ENCODE measurements around the gene HDDC3.
"Not testable (repeated sequence)": the region's sequence is repeated elsewhere in the genome, so short reads cannot be mapped to it uniquely, and the experiment has no call there.

Gene HDDC3

GRCh38 chr15:90902840-90903732 is 29.3 kb downstream of the HDDC3 start, which contains the start of gene MAN2A2:
Gene MAN2A2 (plus strand): TSS chr15:90903302. CDS start chr15:90904208, 906 bp downstream.
- peak; percentile 50 for TF ChIP-seq MAX (IDR thresholded peaks at IDR 0.05; ENCODE audit: low read depth, low read length)
- peak; percentile 64 for TF ChIP-seq MYC (IDR thresholded peaks at IDR 0.05; ENCODE audit: low read depth, low read length)
- no peak for TF ChIP-seq CTCF (IDR thresholded peaks at IDR 0.05; ENCODE audit: low read depth, low read length)
- TF ChIP-seq POLR2A (IDR thresholded peaks at IDR 0.05; ENCODE audit: extremely low read depth, insufficient read length): peak; percentile 67
- DNase-seq (ENCODE audit: low read depth): peak; percentile 92
- peak within 1 kb of the TSS; percentile 81 for H3K4me3 ChIP-seq (ENCODE audit: low read depth, low read length)

DNA sequence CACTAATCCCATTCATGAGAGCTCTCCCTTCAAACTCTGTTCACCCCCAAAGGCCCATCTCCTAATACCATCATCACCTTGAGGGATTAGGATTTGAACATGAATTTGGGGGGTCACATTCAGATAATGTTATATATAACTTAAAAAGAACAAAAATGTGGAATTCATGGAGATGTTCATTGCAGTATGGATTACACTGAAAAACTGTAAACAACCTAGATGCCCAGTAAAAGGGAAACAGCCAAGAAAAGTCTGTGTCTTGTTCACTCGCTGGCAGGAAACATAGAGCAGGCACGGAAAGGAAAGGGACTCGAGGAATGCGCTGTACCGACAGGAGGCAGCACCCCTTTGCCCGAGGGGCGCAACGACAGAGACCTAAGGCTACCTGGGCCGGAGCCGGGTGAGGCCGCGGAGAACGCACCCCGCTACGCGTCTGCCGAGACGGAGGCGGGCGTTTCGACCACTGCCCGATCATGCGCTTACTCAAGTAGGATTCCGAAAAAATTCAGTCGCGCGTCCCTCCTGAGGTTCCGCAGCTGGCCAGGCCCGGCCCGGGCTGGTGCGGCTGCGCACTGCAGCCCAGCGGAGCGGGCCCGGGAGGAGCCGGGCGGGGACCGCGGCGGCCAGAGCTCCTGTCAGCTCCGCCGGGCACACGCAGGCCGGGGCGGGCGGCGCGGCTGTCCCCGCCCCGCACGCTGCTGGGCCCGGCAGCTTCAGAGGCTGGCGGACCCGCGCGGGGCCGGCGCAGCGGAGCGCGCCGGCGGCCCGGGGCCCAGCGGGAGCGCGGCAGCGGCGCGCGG is 30.1 kb downstream of the HDDC3 start:
- H3K4me3 ChIP-seq (ENCODE audit: low read depth, low read length): peak overlapping the region; percentile 71
- peak; percentile 55 for TF ChIP-seq MAX (IDR thresholded peaks at IDR 0.05; ENCODE audit: low read depth, low read length)
- TF ChIP-seq MYC (IDR thresholded peaks at IDR 0.05; ENCODE audit: low read depth, low read length): peak; percentile 48; the same call in 1 of the 2 replicates
- TF ChIP-seq CTCF (IDR thresholded peaks at IDR 0.05; ENCODE audit: low read depth, low read length): peak; percentile 82
- TF ChIP-seq POLR2A (IDR thresholded peaks at IDR 0.05; ENCODE audit: extremely low read depth, insufficient read length): peak; percentile 59
- DNase-seq (ENCODE audit: low read depth): peak; percentile 92

DNA sequence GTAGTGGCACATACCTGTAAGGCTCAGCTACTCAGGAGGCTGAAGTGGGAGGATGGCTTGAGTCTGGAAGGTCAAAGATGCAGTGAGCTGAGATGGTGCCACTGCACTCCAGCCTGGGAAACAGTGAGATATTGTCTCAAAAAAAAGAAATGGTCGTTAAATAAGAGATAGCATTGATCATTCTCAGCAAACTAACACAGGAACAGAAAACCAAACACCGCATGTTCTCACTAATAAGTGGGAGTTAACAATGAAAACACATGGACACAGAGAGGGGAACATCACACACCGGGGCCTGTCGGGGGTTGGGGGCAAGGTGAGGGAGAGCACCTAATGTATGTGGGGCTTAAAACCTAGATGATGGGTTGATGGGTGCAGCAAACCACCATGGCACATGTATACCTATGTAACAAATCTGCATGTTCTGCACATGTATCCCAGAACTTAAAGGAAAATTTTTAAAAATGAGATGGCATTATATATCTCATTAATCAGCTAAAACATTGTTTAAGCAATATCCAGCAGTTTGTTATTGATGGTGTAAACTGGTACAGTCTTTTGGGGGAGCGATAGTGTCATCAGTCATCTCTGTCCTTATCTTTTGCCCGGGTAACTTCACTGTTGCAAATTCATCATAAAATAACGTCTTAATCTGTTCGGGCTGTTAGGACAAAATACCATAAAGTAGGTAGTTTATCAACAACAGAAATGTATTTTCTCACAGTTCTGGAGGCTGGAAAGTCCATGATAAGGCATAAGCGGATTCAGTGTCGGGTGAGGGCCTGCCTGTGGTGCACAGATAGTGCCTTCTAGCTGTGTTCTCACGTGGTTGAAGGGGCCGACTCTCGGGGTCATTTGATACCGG is 30.9 kb downstream of the HDDC3 start:
- TF ChIP-seq CTCF (IDR thresholded peaks at IDR 0.05; ENCODE audit: low read depth, low read length) (no peak), POLR2A (IDR thresholded peaks at IDR 0.05; ENCODE audit: extremely low read depth, insufficient read length) (no peak), MYC (IDR thresholded peaks at IDR 0.05; ENCODE audit: low read depth, low read length) (no peak), MAX (IDR thresholded peaks at IDR 0.05; ENCODE audit: low read depth, low read length) (0 out of 2 replicates have a peak, but pooled peaks have one; percentile 6)
- DNase-seq (ENCODE audit: low read depth): no peak
- peak overlapping the region; percentile 71 for H3K4me3 ChIP-seq (ENCODE audit: low read depth, low read length)

GRCh38 chr15:90897131-90897655 is 35.2 kb downstream of the HDDC3 start:
- not testable (repeated sequence) for H3K4me3 ChIP-seq (ENCODE audit: low read depth, low read length); DNase-seq (ENCODE audit: low read depth)

DNA sequence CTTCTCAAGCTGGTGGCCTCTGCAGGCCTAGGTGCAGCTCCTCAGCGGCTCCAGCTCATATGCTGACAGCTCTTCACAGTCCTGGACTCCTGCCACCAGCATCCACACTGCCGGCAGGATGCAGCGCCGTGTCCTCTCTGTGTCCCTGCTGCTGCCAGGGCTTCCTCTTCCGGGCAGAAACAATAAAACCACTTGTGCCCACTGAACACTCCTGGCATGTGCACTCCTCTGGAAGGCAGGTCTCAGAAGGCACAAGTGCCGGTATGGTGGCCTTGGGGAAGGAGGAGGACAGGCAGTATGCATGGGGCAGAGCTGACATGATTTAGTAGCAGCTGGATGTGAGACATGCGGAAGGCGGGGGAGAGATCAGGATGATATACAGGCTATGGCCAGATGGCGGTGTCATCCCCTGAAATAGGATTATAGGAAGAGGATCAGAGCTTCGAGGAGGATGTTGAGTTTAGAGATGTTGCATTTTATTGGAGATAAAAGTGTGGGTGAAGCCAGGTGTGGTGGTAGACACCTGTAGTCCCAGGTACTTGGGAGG is 36.7 kb downstream of the HDDC3 start:
- no peak for TF ChIP-seq MYC (IDR thresholded peaks at IDR 0.05; ENCODE audit: low read depth, low read length)
- TF ChIP-seq MAX (IDR thresholded peaks at IDR 0.05; ENCODE audit: low read depth, low read length): no peak
- TF ChIP-seq CTCF (IDR thresholded peaks at IDR 0.05; ENCODE audit: low read depth, low read length): no peak
- no peak for TF ChIP-seq POLR2A (IDR thresholded peaks at IDR 0.05; ENCODE audit: extremely low read depth, insufficient read length)
- no peak overlapping the region for H3K4me3 ChIP-seq (ENCODE audit: low read depth, low read length)
- peak; percentile 42 for DNase-seq (ENCODE audit: low read depth)
